HG02885 (cell line): Measurements from ENCODE around the gene TNS1.

Source experiments
- ATAC-seq: cut with Tn5 transposase; IDR thresholded peaks from one replicate; pipeline ENCODE4 v1.9.1; 2021; ENCODE audit warnings: mild to moderate bottlenecking; ENCODE audit not compliant: unreplicated experiment, poor library complexity

The TNS1 gene

DNA sequence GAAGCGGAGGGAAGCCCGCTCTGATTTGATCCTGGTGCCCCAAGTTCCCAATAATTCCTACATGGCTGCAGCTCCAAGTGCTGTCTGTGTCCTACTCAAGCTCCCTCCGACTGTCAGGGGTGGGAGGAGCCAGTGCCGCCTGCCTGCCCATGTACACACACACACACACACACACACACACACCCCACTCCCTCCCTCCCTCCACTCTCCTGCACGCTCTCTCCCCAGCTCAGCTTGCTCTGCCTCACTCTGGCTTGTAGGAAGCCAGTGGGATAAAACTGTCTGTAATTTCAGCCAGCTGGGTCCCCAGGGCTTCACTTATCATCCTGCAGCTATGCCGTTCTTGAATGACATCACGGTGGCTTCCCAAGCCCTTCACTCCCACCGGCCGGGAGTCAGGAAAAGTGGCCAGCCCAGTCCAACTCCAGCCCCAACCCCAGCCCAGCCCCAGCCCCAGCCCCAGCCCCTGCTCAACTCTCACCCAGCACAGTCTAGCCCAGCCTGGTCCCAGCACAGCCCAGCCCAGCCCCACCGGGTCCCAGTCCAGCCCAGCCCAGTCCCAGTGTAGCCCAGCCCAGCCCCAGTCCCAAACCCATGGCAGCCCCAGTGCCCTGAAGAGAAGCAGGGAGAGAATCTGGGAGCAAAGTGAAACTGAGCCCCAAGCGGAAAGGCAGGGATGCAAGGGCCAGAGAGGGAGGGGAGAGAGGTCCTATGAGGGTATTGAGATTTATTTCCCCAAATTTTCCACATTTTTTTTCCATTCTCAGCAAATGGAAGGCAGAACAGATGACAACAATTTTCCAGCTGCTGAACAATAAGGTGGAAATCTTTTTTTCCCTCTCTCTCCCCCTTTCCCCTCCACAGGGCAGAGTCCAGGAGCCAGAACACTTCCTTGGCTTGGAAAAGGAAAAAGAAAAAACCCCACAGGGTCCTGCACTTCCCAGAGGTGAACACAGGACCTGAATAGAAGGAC lies 144.0 kb downstream of the TNS1 start:
- no peak for ATAC-seq

DNA sequence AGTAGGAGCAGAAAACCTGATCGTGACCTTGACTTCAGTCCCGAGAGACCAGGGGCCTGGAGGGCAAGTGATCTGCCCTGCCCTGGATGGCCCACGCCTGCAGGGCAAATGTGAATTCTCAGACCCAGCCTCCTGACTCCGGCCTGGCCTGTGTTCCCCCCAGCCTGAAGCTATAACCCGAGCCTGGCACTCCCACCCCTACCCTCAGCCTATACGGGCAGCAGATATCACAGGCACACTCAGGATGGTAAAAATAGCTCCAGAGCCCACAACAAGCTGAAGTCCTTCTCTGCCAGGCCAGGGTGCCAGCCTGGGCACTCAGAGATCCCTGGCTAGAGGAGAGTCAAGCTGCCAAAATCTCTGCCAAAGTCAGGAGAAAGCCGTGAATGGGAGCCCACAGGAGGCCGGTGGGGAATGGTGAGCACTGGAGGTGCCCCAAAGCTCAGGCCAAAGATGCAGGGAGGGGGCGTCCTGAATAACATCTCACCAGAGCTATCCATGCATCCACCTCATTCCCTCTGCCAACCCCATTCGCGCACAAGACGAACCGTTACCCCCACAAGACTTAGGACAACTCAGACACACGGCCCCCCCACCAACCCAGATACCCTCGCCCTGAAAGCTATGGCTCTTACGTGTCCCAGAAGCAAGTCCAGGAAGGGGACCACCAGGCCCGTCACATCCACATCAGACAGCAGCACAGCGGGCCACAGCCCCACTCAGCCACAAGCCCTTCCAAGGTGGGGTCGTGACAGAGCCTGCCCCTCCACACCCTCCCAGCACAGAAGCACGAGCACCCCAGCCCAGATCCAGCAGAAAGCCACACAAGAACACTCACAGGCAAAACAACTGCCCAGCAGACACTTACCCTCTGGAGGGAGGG lies 144.9 kb downstream of the TNS1 start:
- no peak for ATAC-seq

DNA sequence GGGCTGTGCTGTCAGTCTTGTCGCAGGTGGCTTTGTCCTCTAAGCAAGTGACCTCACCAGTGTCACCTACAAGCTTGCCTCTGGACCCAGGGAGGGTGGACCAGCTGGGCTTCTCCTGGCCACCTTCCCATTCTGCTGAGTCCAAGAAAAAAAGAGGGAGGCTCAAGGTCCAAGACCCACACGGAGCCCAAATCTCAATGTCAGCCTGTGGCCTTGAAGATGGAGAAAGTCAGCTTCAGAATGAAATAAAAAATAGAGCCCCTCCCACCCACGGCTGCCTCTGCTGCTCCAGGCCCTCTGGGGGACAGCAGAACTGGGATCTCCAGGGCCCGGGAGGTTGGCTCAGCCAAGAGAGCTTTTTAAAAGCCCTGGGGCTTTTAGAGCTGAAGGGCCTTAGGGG lies 145.9 kb downstream of the TNS1 start:
- ATAC-seq, result no peak

DNA sequence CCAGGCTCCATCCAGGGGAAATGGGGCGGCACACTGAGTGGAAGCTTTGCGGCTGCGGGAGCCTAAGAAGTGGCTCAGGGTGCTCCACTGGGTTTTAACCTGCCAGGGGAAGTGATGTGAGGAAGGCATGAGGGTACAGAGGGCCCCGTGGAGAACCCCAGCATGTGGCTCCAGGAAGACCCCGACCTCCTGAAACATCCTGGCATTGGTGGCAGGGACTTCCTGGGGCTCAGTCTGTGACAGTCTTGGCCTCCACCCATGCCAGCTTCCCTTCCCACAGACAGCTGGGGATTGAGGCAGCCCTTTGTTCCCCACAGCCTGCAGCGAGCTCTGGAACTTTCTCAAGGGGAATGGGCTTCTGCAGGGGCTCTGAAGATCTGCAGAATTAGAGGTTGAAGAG lies 146.6 kb downstream of the TNS1 start:
- no peak for ATAC-seq

DNA sequence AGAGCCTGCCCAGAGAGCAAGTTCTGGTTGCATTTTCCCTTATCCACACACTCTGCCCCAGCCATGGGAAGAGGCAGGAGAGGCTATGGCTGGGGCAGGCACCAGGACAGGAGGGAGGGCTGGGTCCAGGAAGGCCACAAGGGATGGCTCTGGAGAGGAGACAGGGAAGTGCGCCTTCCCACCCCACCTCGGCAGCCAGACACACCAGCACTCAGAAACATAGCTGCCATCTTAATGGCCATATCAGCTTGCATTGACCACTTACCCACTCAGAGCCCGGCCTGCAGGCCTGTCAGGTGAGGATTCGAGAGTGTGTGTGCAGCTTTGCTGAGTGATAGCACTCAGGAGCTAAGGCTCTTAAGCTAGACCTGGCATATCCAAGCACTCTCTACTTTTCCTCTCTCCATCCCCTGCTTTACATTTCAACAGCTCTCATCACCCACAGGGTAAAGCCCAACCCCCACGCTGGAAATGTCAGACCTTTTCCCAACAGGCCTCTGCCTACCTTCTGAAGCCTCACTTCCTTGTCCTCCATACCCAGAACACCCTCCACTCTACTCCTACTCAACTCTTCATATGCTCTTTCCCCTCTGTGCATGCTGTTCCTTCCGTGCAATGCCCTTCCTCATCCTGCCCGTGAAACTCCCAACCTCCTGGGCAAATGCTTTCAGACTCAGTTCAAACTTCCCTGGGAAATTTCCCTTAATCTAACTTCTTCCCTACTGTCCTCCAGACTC lies 147.9 kb downstream of the TNS1 start:
- ATAC-seq, result no peak

DNA sequence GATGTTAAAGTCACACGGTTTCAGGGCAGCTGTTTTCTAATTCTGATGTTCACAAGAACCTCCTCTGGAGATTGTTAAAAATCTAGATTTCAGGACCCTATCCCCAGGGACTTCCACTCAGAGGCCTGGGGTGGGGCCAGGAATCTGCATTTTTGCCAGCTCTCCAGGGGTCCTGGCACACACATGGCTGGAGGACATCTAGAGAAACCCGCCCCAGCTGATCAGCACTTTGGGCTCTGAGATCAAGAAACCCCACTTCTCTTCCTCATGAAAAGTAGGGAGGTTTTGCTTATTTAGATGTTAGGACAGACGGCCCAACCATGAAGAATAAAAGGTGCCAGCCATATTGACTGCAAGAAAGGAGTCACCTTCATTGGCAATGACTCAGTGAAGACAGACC lies 148.8 kb downstream of the TNS1 start:
- no peak for ATAC-seq

DNA sequence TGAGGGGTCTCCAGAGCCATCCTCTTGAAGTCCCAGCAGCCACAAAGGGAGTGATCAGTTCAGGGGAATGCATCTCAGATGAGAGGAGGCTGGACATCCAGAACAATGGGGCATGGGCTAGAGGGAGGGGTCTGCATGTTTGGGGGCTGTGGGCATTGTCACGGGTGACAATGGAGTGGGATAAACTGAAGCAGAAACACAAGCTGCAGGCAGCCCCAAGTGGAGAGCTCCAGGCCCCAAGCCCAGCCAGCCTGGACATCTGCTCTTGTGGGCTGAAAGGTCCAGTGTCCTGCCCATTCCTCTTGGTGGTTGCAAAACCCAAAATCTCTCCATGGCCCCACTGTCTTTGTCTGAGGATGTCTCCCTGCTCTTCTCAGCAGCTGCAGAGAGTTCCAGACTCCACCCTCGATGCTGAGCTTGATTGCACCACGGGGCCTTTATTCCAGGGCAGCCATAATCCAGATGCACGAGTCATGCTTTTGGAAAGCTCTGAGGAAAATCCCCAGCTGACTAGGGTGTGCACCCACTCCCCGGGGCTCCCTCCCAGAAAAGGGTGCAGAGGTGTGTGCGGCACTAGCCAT lies 149.4 kb downstream of the TNS1 start:
- ATAC-seq, result no peak

DNA sequence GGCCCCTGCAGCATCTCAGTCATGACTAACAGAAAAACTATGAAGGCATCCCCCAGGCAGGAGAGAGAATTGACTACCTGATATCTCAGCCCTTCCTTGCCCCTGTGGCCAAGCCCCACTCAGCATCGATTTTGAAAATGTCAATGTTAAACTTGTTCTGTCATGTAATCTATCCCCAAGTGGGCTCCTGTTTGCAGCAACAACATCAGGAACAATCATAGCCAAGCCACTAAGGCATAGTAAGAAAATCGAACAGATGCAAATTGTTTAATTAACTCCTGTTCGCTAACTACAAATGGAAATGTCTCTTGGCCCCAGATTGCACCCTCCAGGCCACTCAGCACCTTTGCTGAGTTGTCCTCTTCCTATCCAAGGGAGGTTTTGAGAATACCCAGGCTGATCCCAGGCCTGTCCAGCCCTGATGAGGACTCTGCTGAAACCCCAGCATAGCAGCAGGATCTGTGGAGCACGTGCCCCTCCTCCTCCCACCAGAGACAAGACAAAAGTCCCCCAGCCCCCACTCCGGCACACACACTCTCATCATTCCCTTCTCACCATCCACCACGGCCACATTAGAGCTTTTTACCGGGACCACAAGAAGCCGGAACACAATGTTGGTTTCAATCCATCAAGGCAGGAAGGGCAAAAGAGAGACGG lies 150.1 kb downstream of the TNS1 start:
- no peak for ATAC-seq

DNA sequence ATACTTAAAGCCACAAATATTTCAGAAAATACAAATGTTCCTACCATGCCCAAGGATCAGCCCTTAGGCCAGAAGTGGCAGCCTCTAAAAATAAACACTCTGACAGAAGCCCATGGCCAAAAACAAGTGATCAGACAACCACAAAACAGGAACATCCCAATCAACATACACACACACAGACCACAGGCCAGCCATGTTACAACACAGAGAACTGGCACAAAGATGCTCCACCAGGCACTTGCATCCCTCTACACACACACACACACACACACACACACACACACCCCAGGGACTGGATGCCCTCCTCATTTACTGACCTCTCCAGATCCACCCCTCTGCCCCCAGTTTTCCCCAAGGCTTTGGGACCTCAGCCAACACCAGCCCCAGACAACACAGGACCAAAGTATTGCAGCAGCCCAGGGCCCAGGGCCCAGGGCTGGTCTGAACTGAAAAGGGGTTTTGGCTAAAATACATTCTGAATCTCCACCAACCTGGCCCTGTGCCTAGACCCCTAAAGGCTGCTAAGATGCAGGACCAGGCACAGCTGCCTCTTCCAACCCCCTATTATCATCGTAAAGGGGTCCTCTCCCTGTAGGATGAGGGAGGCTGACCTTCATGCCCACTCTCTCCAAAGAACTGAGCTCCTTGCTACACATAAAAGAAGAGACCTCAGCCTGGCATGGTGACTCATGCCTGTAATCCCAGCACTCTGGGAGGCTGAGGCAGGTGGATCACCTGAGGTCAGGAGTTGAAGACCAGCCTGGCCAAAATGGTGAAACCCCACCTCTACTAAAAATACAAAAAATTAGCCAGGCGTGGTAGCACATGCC lies 151.4 kb downstream of the TNS1 start:
- no peak for ATAC-seq

DNA sequence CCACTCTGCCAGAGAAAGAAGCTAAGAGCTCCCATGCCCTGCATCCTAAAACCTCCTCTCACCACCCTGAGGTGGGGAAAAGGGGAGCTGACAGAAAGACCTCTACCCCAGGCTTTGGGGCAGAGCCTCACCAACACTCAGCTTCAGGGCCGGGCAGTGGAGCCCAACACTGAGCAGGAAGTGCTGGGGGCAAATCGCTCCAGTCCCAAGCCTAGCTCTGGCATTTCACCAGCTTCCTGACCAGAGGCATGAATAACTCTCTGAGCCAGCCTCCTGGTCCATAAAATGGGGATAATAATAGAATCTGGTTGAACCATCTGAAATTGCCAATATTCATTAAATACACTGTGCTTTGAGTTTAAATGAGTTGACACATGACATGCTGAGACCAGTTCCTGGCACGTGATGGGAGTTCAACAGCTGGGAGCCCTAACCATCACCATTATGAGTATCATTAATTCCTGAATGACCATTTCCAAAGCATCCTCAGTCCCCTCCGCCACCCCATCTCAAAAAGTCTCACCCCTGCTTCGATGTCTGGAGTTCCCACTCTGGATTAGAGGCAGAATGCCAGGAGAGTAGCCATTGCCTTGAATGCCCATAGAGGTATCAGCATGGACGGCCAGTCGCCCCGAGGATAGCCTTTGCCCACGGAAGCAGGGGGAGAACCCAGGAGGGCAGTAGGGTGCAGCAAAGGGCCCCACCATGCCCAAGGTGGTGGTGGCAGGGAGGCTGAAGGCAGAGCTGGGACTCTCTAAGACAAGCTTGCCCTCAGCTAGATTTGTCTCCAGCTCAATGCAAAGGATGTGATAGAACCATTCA lies 153.4 kb downstream of the TNS1 start:
- no peak for ATAC-seq

DNA sequence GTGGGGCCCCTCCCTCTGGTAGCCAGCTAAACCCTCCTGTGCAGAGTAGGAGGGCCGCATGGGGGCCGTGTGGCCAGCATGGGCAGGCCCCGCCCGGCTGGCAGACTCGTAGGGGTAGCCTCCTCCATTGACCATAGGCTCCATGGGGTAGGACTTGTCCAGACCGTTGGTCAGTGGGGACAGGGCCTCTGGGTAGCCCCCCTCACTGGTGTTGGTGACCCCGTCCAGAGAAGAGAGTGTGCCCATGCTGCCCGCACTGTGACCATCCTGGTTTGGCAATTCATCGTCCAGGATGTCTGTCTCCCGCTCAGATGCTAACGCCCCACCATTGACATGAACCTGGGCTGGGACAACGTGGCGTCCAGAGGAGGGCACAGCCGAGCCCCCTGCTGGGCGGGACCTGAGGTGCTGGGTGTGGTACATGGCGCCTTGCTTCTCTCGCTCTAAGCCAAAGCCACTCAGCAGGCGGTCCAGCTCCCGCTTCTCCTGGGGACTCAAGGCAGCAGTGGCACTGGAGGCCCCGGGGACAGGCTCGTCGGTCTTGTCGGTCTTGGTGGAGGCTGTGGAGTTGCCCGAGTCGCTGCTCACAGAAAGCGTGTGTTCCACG lies 154.3 kb downstream of the TNS1 start:
- ATAC-seq, result no peak

DNA sequence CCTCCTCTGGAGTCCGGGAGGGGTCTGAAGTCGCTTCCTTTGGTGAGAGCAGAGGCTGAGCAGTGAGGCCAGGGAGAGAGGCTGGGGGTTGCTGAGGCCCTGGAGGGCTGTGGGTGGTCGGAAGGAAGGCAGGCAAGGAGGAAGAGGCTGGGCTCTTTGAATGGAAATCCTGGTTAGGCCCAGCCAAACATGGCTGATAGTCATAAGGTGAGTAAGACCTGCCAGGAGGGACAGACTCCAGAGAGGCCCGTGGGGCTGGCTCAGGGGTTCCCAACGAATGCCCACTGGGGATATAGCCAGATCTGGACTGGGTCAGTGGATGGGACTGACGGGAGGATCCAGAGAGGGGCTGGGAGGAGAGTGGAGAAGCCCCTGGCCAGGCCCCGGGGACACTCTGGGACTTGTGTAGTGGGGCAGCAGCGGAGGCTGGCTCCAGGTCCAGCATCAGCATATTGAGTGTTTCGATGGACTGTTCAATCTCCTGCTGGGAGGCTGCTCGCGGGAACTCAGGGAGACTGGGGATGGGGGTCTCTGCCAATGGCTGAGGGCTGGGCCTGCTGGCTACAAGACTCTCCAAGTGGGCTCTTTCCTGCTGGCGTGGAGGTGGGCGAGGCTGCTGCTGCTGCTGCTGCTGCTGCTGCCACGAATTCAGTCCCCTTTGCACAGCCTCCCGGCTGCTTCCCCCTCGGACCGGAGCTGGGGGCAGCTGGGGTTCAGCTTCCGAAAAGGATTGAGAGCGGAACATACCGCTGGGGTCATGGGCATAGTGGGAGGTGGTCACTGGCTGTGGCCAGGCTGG lies 155.0 kb downstream of the TNS1 start:
- ATAC-seq, result no peak

DNA sequence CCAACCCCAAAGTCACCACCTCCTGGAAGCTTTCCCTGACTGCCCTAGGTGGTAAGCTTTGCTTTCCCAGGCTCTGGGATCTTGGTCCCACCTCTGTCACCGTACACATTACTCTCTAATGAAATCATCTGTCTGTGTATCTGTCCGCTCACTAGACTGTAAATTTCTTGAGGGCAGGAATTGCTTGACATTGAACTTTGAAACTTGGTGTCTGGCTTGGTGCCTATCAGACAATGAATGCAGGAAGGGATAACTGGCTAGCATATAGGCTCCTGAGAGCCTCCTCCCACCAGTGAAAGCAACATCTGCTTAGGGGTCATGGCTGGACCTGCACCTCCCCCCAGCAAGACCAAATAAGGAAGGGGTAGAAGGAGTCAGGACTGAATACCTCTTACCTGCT lies 155.7 kb downstream of the TNS1 start:
- ATAC-seq, result no peak

DNA sequence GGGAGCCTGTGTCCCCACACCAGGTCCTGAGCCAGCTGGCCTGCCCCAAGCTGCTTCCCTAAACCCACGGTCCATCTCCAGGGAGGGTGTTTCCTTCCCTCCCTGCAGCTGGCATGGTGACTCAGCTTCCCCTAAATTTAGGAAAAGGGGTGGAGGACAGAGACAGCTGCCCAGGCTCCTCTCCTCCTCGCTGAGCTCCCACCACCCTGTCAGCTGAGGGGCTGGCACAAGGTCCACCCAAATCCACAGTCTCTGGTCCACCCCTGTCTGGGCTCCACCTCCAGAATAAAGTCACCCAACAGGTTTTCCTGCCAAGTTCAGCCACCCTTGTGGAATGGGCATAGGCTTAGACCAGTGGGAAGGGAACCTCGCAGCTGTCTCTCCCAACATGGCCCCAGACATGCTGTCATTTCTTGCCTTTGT lies 156.5 kb downstream of the TNS1 start:
- ATAC-seq, result no peak

DNA sequence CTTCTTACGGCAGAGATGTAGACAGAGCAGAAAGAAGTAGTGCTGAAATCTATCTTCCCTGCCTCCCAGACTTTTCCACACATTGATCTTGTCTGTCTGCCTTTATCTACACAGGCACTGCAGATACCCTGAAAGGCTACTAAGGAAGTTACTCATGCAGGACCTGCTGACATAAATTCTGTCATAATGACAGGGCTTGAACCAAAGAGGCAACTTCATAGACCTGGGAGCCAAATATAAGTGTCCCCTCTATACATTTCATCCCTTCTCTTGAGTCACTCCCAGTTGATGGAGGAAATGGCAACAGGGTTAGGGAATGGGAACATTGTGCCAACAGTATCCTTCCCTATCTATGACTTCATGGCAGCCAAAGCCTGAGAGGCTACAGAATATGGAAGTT lies 157.5 kb downstream of the TNS1 start:
- no peak for ATAC-seq

DNA sequence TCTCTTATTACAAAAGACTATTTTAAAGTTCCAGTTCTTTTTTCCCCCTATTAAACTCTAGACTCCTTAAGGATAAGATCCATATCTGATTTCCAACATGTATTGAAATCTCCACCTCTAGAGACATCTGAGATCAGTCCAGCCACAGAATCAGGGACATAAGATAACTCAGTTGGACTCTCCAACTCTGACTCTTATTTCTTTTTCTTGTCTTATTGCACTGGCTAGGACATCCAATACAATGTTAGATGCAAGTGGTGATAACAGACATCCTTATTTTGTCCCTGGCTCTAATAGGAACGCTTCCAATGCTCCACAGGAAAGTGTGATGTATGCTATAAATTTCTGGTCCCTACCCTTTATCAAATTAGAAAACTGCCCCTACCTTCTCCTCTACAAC lies 158.1 kb downstream of the TNS1 start:
- no peak for ATAC-seq

DNA sequence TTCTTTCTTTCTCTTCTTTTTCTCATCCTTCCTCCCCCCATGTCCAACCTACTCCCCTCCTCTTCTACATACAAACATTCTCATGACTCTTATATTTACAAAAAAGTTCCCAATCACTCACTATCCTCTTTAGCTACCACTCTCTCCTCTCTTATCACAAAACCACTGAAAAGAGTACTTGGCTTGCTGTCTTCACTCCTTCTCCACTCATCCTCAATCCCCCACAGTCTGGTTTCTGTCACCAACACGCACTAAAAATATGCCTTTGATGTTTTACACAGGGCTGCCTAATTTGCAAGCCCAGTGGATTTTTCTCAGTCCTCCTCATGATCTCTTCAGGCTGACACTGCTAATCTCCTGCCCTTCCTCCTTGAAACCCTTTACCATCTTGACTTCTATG lies 159.5 kb downstream of the TNS1 start:
- ATAC-seq, result no peak
